Measurements from ENCODE around the gene ERC2. TPM values are rescaled to one million over a fixed set of nuclear protein-coding genes. Genes with fewer than 3 reads are reported as not detected.

The ERC2 gene
- total and polyA plus RNA-seq, 2 of the 13 experiments (the other 11 are each of a cell fraction or from before 2014, with no cell fraction given) = 0.16 to 0.22 TPM

- ATAC-seq (no peak), FAIRE-seq (no peak), DNase-seq (ENCODE audit: low spot score) (no peak)
- intact Hi-C loops (cut with micrococcal nuclease; ENCODE audit: unreplicated experiment) (no loop called here), in situ Hi-C loops (cut with HindIII; ENCODE audit: extremely low pct_ligation_motif_present, low pct_unique_long_range_greater_than_20kb) (loop anchor here (10.0 kb wide), 1 partner anchor 763 kb away; the partner anchor contains the start of gene WNT5A)
- Histone ChIP-seq H3K79me2 (ENCODE audit: insufficient read depth, low read length) (no peaks in the 10 kb centered on the region), H3K9me3 (ENCODE audit: low read length) (no peaks in the 10 kb centered on the region), H3K4me2 (ENCODE audit: low read depth, low read length) (no peak overlapping the region), H2AFZ (ENCODE audit: low read length) (no peak overlapping the region), H3K9ac (ENCODE audit: insufficient read depth, low read depth, low read length) (no peak overlapping the region), H3K27ac (ENCODE audit: extremely low read length, insufficient read depth, low read length) (no peak overlapping the region), H3K4me3 (replicated peaks in 1 of 3; ENCODE audit: insufficient read depth in 1 of 3, low read depth in 2 of 3, low read length in 3 of 3) (no peak overlapping the region), H3K36me3 (replicated peaks in 1 of 2; ENCODE audit: control insufficient read depth in 1 of 2, insufficient read depth in 2 of 2, low read length in 2 of 2) (no peaks in the 10 kb centered on the region), H3K27me3 (ENCODE audit: control insufficient read depth in 1 of 2, insufficient read depth in 2 of 2, low read length in 2 of 2) (no peaks in the 10 kb centered on the region), H4K20me1 (ENCODE audit: insufficient read depth, low read length) (no peaks in the 10 kb centered on the region), H3K4me1 (ENCODE audit: insufficient read depth, low read length) (no peaks in the 10 kb centered on the region)
- ChIA-PET CTCF (ENCODE audit: low intra/inter-chr PET ratio, low total read pairs) (no interaction called here), POLR2A (no interaction called here)
- 0% methylated on average over 4 of the region's 4 CpGs for WGBS (ENCODE audit: low lambda C conversion rate)
- no peak for TF ChIP-seq HNRNPH1 (optimal IDR thresholded peaks at IDR 0.05; ENCODE audit: low read depth, low read length)
- TF ChIP-seq ZNF646 (CRISPR knock-in tag; IDR thresholded peaks at IDR 0.05) = no peak
- TF ChIP-seq, protein P1, sequence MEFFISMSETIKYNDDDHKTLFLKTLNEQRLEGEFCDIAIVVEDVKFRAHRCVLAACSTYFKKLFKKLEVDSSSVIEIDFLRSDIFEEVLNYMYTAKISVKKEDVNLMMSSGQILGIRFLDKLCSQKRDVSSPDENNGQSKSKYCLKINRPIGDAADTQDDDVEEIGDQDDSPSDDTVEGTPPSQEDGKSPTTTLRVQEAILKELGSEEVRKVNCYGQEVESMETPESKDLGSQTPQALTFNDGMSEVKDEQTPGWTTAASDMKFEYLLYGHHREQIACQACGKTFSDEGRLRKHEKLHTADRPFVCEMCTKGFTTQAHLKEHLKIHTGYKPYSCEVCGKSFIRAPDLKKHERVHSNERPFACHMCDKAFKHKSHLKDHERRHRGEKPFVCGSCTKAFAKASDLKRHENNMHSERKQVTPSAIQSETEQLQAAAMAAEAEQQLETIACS (CRISPR knock-in tag; IDR thresholded peaks at IDR 0.05) = no peak
- no peak for TF ChIP-seq ZSCAN30 (CRISPR knock-in tag; IDR thresholded peaks at IDR 0.05)
- no peak for TF ChIP-seq ZNF672 (CRISPR knock-in tag; IDR thresholded peaks at IDR 0.05)
- TF ChIP-seq MATR3 (CRISPR knock-in tag; IDR thresholded peaks at IDR 0.05) = no peak
- no peak for TF ChIP-seq ZNF562 (CRISPR knock-in tag; IDR thresholded peaks at IDR 0.05; ENCODE audit: borderline replicate concordance)
- no peak for TF ChIP-seq ZNF780A (CRISPR knock-in tag; IDR thresholded peaks at IDR 0.05)
- no peak for TF ChIP-seq JDP2 (CRISPR knock-in tag; IDR thresholded peaks at IDR 0.05; ENCODE audit: borderline replicate concordance)
- no peak for TF ChIP-seq ZFP36L1 (CRISPR knock-in tag; IDR thresholded peaks at IDR 0.05)
- no peak for TF ChIP-seq PCBP1 (IDR thresholded peaks at IDR 0.05; ENCODE audit: borderline replicate concordance, low read depth, low read length)
- TF ChIP-seq, protein P2, sequence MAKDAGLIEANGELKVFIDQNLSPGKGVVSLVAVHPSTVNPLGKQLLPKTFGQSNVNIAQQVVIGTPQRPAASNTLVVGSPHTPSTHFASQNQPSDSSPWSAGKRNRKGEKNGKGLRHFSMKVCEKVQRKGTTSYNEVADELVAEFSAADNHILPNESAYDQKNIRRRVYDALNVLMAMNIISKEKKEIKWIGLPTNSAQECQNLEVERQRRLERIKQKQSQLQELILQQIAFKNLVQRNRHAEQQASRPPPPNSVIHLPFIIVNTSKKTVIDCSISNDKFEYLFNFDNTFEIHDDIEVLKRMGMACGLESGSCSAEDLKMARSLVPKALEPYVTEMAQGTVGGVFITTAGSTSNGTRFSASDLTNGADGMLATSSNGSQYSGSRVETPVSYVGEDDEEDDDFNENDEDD (CRISPR knock-in tag; IDR thresholded peaks at IDR 0.05; ENCODE audit: borderline replicate concordance) = no peak
- BruUV-seq (replicated peaks) = no TSS peak
Measured at GRCh38 chr3:56248021-56248420, 220.2 kb downstream of the ERC2 start.
